HG03095 (cell line): Measurements from ENCODE around the gene APBB2.
A peak's percentile ranks its signal among the peaks of the same experiment; 100 is the strongest.
"Not testable (repeated sequence)": the region's sequence is repeated elsewhere in the genome, so short reads cannot be mapped to it uniquely, and the experiment has no call there.

Source experiments
- ATAC-seq: cut with Tn5 transposase; IDR thresholded peaks from one replicate; pipeline ENCODE4 v1.9.1; 2021; ENCODE audit warnings: moderate library complexity; ENCODE audit not compliant: unreplicated experiment

The APBB2 gene

DNA sequence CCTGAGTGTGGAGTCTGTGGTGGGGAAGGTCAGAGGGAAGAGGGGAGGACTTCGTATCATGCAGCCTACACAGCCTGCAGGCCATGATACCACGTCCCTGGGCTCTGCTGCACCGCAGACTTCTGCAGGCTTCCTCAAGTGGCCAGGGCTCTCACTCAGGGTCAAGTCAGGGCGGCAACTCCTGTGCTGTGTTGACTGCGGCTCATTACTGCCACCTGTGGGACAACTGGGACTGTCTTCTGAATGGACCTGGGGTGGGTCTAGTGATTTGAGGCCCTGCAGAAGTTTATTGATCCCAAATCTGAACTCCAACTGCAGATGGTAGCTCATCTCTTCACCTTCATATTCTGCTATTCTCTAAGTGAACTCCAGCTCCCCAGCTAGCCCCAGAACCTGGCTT lies 297.5 kb downstream of the APBB2 start:
- ATAC-seq = peak; percentile 80

DNA sequence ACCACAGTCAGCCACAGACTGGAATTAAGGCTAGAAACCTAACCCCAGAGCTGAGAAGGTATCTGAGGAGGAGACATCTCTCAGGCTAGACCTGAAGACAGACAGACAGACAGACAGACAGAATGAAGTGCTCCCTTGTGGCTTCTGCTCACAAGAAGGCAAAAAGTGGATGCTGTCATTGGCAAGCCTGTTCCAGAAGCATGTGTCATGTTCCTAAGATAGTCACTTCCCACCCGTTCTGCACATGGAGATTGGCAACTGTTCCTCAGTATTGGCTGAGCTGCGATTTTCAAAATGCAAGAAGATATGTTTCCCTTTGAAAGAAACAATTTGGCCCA lies 298.2 kb downstream of the APBB2 start:
- no peak for ATAC-seq

DNA sequence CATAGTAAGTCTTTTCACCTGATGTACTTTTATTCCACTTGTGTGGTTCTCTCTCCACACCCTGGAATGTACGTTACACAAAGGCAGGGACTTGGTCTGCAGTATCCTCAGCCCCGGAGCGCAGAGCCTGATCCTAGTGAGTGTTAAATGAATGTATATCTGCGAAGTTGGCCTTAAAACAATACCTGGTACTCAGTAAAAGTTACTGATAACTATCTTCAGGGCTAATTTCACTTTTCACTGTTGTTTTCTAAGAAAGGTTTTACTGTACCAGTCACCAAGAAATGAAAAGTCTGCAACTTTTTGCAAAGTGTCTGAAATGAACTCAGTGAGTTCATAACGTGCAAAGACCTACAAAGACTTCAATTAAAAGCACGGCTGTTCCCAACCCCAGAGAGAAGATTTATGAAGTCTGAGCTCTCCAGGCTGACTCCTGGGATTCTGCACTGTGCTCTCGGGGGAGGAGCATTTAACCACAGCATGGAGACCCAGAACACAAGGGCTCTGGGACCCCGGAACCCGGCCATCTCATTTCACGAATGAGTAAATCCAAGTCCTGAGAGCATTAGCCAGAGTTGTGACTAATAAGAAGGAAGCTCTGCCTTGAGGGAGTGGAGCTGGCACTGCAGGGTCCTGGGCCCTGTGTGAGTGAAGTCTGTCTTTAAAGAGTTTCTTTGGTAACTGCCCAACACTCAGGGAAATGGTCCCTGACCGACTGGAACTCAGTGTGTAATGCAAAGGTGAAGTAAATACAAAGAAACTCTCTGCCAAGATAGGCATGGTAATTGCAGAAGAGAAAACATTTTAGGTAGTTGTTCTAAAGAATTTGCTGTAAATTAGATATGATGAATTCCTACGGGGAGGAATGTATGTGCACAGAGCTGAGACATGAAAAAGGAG lies 298.8 kb downstream of the APBB2 start:
- ATAC-seq = no peak

- no peak for ATAC-seq
Measured at GRCh38 chr4:40912460-40913184, 301.7 kb downstream of the APBB2 start.

- ATAC-seq = no peak
Measured at GRCh38 chr4:40910706-40911105, 303.6 kb downstream of the APBB2 start.

DNA sequence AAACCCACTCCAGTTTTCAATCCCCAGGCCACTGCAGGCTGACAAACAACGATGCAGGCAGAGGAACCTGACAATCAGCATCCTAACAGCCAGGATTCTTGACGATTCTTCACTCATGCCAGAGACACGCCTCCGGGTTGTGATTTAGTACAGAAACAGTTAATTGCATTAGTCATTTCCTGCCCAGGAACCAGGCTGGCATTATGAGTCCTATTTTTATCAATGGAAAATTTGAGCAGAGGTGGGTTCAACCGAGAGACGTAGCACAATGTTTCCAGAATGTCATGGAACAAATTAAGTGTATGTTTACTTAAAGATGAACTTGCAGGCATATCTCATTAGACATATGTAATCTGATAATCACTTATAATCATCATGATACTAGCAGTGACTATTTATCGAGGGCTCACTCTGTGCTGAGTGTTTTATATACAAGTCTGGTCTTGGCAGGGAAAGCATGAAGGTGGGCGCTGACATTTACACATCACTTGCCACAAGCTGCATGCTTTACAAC lies 304.9 kb downstream of the APBB2 start:
- no peak for ATAC-seq

GRCh38 chr4:40908702-40909362 lies 305.5 kb downstream of the APBB2 start:
- peak; percentile 91 for ATAC-seq

DNA sequence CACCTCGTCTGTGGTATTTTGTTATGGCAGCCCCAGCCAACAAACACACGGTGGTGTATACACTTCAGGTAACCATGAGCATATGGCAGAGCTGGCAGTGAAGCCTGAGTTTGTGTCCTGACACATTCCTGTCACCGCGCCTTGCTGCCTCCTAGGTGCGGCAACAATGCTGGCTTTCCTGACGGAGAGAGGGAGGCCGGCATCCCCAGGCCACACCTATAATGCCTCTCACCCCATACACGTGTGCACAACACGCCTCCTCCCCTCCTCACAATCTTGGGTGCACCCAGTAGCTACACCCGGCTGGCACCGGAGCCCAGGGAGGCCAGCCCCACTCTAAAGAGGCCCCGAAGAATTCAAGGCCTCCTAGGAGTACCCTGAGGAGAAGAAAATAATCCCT lies 306.0 kb downstream of the APBB2 start:
- peak; percentile 17 for ATAC-seq

GRCh38 chr4:40905414-40905813 lies 308.9 kb downstream of the APBB2 start:
- no peak for ATAC-seq

- ATAC-seq = not testable (repeated sequence)
Measured at GRCh38 chr4:40900531-40900930, 313.8 kb downstream of the APBB2 start.

- peak; percentile 70 for ATAC-seq
Measured at GRCh38 chr4:40897557-40898203, 316.7 kb downstream of the APBB2 start.

GRCh38 chr4:40890764-40891163 lies 323.6 kb downstream of the APBB2 start:
- ATAC-seq = no peak

DNA sequence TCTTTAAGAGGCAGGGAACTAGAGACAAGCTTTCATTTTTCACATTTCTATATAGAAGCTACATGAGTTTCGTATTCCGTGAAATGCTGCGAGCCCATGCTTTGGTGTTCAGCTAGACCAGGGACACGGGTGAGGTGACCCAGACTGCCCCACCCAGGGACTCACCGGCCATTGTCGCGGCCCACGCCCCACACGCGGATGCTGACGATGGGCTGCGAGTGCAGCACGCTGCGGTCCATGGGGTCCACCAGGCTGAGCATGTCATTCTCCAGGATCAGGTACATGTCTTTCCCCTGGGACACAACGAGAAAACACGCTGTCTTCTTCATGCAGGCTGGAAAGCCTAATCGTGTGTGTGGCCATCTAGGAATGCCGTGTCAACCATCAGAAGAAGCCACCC lies 324.1 kb downstream of the APBB2 start:
- ATAC-seq = no peak

DNA sequence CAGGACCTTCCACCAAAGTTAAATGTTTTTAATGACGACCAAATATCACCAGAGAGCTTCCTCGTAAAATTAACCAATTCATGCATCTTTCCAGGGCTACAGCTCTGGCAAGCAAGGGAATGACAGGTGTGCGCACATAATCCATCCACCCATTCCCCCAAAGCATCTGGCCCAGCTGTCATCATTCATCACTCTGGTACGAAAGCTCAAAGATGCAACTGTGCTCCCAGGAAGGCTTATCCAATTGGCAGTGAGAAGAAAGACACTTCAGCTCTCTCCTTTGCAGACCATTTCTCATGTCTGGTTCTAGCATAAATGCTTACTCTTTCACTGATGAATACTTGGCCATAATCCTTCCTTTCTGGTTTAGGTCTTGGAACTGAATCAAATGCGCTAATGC lies 325.4 kb downstream of the APBB2 start:
- no peak for ATAC-seq

GRCh38 chr4:40887764-40888131 lies 326.6 kb downstream of the APBB2 start:
- no peak for ATAC-seq

DNA sequence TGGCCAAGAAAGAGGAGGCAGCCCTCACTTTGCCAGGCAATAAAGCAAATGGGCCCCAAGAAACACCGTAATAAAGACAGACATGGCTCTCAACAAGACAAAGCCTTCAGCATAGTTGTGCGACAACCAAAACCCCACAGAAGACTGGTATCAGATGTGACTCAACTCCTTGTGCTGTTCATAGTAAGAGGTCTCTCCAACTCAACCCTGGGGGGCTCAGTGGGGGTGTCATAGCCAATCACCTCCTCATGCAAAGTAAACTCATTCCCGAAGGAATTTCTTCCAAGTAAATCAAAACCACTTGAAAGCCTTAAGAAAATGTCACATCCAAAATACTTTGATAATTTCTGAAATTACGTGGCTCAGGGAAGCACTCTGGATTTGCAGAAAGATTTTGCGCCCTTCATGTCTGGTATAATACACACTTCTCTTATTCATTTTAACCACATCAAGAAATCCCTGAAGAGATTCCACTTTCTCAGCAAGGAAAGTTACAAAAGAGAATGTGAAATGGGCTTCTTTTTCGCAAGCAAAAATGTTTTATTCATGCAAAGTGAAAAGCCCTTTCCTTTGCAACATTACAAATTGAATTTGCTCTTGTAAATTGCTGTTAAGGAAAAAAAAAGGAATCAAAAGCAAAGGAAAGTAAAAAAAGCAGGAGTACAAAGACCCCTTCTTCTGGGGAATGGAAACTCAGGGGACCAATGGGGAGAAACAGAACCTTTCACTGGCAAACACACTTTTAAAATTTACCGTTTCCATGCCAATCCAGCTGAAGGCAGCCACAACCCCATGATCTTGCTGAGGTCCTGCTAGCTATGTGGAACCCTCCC lies 327.2 kb downstream of the APBB2 start:
- ATAC-seq = no peak

GRCh38 chr4:40881851-40882250 lies 332.5 kb downstream of the APBB2 start:
- ATAC-seq = no peak

GRCh38 chr4:40881096-40881495 lies 333.2 kb downstream of the APBB2 start:
- no peak for ATAC-seq

- no peak for ATAC-seq
Measured at GRCh38 chr4:40878548-40879055, 335.7 kb downstream of the APBB2 start.

GRCh38 chr4:40877081-40877480 lies 337.3 kb downstream of the APBB2 start:
- no peak for ATAC-seq
